DND-41 (cell line): Measurements from ENCODE around the gene SCARF1.

ENCODE experiments used
- CTCF ChIP-seq: IDR thresholded peaks from 2 replicates; pipeline ENCODE4 v1.5.1; 2012; ENCODE audit warnings: borderline replicate concordance, low read length, moderate library complexity, mild to moderate bottlenecking; ENCODE audit not compliant: poor library complexity, severe bottlenecking; ENCODE audit errors: extremely low read depth
- EZH2 ChIP-seq: IDR thresholded peaks from 3 replicates; pipeline ENCODE4 v1.6.1; 2012; ENCODE audit warnings: borderline replicate concordance, low read depth, mild to moderate bottlenecking, moderate library complexity, low read length, inconsistent platforms; ENCODE audit not compliant: severe bottlenecking

- TF ChIP-seq CTCF, result no peak
- TF ChIP-seq EZH2, result no peak
These were observed 61.4 kb downstream of the SCARF1 start for GRCh38 chr17:1584167-1584566.
